ENCODE data around the gene SECTM1. TPM values are rescaled to one million over a fixed set of nuclear protein-coding genes. Genes with fewer than 3 reads are reported as not detected.

Gene SECTM1
- total RNA-seq, 2 donors from 2014 or later, result 29.1 to 76.3 TPM

- peak overlapping the region; percentile 81 to 91 for H3K9ac ChIP-seq (ENCODE audit: low read depth in 2 of 2, low read length in 2 of 2)
- DNase-seq, result peak; percentile 75
- H3K4me3 ChIP-seq, result peak overlapping the region; percentile 35
- no peak for TF ChIP-seq CTCF (IDR thresholded peaks at IDR 0.05)
- intact Hi-C loops (cut with DNase I), result no loop called here
- H3K4me1 ChIP-seq, result peaks cover 21% of the 10 kb centered on the region
- H3K27ac ChIP-seq, result peak overlapping the region; percentile 80
- no peaks in the 10 kb centered on the region for H3K36me3 ChIP-seq
- H3K9me3 ChIP-seq, result no peaks in the 10 kb centered on the region
- H3K27me3 ChIP-seq, result no peaks in the 10 kb centered on the region
Measured at GRCh38 chr17:82297280-82297713, 36.3 kb downstream of the SECTM1 start.

GRCh38 chr17:82296511-82297279 is 36.9 kb downstream of the SECTM1 start:
- DNase-seq, result peak; percentile 52
- peak overlapping the region; percentile 35 for H3K4me3 ChIP-seq
- no peaks in the 10 kb centered on the region for H3K9me3 ChIP-seq
- no peaks in the 10 kb centered on the region for H3K36me3 ChIP-seq
- intact Hi-C loops (cut with DNase I), result no loop called here
- peak overlapping the region; percentile 80 for H3K27ac ChIP-seq
- H3K9ac ChIP-seq (ENCODE audit: low read depth in 2 of 2, low read length in 2 of 2), result peak overlapping the region; percentile 28 to 91
- H3K4me1 ChIP-seq, result peaks cover 21% of the 10 kb centered on the region
- no peak for TF ChIP-seq CTCF (IDR thresholded peaks at IDR 0.05)
- no peaks in the 10 kb centered on the region for H3K27me3 ChIP-seq

GRCh38 chr17:82295472-82295814 is 38.1 kb downstream of the SECTM1 start:
- peak overlapping the region in 1 of 2 donors; percentile 70 for H3K9ac ChIP-seq (ENCODE audit: low read depth in 2 of 2, low read length in 2 of 2)
- H3K4me3 ChIP-seq, result no peak overlapping the region
- H3K27ac ChIP-seq, result peak overlapping the region; percentile 80
- H3K36me3 ChIP-seq, result no peaks in the 10 kb centered on the region
- no peaks in the 10 kb centered on the region for H3K27me3 ChIP-seq
- no peak for DNase-seq
- H3K9me3 ChIP-seq, result no peaks in the 10 kb centered on the region
- intact Hi-C loops (cut with DNase I), result no loop called here
- H3K4me1 ChIP-seq, result peaks cover 21% of the 10 kb centered on the region
- no peak for TF ChIP-seq CTCF (IDR thresholded peaks at IDR 0.05)

DNA sequence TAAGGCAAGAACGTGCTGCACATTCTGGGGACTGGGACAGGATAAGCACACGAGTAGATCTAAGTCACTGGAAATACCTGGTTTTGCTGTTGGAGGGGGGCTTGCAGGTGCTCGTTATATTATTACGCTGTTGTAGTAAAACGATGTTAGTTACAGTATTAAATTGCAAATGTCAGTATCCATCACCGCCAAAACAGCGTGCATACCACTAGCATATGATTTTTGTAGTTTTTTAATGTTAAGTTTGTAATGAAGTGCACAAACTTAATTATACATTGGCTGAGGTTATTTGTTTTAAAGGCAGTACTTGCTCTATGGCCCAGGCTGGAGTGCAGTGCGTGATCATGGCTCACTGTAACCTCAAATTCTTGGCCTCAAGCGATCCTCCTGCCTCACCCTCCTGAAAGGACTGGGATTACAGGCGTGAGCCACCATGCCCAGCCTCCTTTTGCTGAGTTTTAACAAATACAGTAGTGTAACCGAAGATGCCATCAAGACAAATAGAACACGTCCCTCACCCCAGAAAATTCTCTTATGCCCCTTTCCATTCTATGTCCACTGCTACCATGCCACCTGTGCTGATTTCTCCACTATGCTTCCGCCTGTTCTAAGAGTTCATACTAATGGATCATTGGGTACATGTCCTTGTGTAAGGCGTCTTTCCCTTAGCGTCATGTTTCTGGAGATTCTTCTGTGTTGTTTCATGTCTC is 39.3 kb downstream of the SECTM1 start:
- H3K4me3 ChIP-seq, result peak overlapping the region; percentile 16
- no peaks in the 10 kb centered on the region for H3K27me3 ChIP-seq
- H3K9ac ChIP-seq (ENCODE audit: low read depth in 2 of 2, low read length in 2 of 2), result peak overlapping the region; percentile 58 to 72
- no peaks in the 10 kb centered on the region for H3K9me3 ChIP-seq
- intact Hi-C loops (cut with DNase I), result no loop called here
- no peak for TF ChIP-seq CTCF (IDR thresholded peaks at IDR 0.05)
- H3K4me1 ChIP-seq, result peaks cover 21% of the 10 kb centered on the region
- peak overlapping the region; percentile 92 for H3K27ac ChIP-seq
- no peaks in the 10 kb centered on the region for H3K36me3 ChIP-seq
- no peak for DNase-seq

GRCh38 chr17:82292251-82293154 is 41.1 kb downstream of the SECTM1 start:
- intact Hi-C loops (cut with DNase I), result no loop called here
- no peaks in the 10 kb centered on the region for H3K36me3 ChIP-seq
- H3K27me3 ChIP-seq, result no peaks in the 10 kb centered on the region
- H3K9ac ChIP-seq (ENCODE audit: low read depth in 2 of 2, low read length in 2 of 2), result peak overlapping the region; percentile 95
- H3K4me1 ChIP-seq, result peaks cover 15% of the 10 kb centered on the region
- no peaks in the 10 kb centered on the region for H3K9me3 ChIP-seq
- DNase-seq, result peak; percentile 95
- peak overlapping the region; percentile 87 for H3K27ac ChIP-seq
- TF ChIP-seq CTCF (IDR thresholded peaks at IDR 0.05), result no peak
- peak overlapping the region; percentile 85 for H3K4me3 ChIP-seq

Measured in colonic mucosa (tissue), 4 donors.